Left renal cortex interstitium (tissue), 4 donors: ENCODE measurements around the gene RAB6B. TPM values are rescaled to one million over a fixed set of nuclear protein-coding genes. Genes with fewer than 3 reads are reported as not detected.
A peak's percentile ranks its signal among the peaks of the same experiment; 100 is the strongest.

Source experiments
- DNase-seq, 4 donors: peaks; one replicate each; pipeline ENCODE4 v3.0.0-alpha.2; 2013; ENCODE audit warnings: low read depth in 4 of 4, low spot score in 2 of 4, missing footprints in 1 of 4
- polyA plus RNA-seq, 4 donors: library from polyadenylated mRNA; unstranded; fragments of 120-200 nt; gene quantifications; one replicate each; pipeline ENCODE4 v1.2.1, GENCODE V29; 2013; ENCODE audit not compliant: insufficient read length in 4 of 4

The RAB6B gene
- 10 to 100 TPM; 15.8 to 17.8 (median 16.8) TPM for polyA plus RNA-seq

DNA sequence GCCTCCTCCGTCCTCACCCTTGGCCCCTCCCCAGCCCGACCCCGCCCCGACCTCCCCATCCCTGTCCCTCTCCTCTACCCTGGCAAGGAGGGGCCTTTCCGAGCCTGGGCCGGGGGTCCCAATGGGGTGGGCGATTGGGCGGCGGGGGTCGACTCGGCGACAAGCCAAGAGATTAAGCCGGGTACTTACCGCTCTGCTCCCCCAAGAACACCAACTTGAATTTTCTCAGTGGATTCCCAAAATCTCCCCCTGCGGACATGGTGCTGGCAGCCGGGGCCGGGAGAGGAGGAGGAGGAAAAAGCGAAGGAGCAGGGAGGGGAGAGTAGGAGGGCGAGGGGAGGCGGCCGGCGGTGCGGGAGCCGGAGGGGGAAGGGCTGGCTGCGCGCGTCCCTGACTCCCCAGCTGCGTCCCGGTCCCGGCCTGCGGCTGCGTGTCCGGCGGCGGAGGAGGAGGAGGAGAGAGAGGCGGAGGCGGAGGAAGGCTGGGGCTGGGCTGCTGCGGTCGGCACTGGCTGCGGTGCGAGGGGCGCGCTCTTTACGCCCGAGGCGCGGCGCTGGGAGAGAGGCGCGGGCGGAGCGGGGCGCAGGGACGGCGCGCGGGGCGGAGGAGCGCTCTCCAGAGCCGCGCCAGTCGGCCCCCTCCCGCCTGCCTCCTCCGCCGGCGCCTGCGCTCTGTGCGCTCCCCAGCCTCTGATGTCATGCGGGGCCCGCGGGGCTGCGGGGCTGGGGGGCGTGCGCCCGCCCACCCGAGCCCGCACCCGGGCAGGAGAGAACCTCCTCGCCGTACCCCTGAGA lies at the start of gene RAB6B:
RAB6B (minus strand) TSS at position 675 of the 794 bp plus-strand sequence; CDS start at position 259, 416 bp downstream.
- peak in 2 of 4 donors; percentile 37 to 47 for DNase-seq

DNA sequence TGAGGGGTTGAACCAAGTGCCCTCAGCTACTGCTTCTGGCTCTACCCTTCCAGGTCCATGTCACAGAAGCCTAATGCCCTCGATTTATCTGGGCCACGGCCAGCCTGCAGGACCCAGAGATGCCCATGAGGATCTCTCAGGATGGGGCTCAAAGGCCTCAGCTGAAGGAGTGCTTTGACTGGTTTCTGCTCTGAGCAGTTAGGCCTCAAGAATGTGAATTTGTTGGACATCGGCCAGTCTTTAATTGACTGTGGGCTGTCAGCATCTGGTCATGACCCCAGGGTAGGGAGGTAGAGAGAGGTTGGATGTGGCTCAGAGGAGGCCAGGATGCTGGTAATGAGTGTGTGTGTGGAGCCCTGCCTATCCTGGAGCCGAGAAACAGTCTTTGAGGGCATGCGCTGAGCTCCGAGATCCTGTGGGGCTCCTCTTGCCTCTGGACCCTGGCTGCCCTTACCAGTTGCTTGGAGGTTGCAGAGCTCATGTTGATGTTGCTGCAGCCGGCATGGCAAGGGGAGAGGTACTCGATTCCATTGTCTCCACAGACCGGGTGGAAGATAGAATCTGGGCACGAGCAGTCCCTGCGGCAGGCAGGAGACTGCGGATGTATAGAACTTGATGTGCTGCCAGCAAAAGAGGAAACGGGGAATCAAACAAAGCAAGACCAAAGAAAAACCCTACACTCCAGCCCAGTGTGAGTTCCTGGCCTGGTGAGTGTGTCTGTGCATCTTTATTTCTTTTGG lies 49.1 kb upstream of the RAB6B start:
- no peak for DNase-seq

DNA sequence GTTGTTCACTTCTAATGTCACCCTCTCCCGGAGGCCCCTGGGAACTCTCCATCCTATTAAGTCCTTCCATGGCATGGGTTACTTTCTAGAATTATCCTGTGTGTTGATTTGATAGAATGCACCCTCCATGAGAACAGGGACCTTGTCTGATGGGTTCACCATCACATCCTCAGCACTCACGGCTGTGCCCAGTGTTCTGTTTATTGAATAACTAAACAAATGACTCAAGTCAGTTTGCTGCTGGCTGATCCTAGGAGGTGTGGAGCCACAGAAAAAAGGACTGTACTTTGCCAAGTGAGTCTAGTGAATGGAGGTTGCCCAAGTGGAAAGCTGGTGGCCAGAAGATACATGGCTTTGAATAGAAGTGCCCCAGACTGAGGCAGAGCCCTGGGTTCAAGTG lies 48.5 kb upstream of the RAB6B start:
- DNase-seq = no peak

DNA sequence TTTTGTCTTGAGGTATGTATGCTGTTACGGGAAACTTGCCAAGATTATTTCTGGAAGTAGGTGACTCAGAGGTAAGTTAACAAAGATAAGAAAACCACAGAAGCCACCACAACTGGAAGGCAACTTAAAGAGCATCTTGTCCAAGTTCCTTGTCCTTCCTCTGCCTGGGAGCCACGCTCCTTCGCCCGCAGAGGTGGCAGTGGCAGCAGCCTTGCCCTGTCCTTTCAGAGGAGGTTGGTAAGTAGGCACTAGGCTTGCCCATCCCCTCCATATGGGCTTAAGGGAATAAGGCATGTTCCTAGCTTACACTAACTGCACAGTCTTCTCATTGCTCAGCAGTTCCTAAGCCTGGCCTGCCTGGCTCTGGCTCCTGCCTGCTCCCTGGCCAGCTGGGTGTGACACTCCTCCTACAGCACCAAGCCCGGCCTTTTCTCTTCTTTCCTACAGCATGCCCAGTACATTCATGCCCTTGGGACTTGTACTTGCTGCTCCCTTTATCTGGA lies 48.0 kb upstream of the RAB6B start:
- no peak for DNase-seq

DNA sequence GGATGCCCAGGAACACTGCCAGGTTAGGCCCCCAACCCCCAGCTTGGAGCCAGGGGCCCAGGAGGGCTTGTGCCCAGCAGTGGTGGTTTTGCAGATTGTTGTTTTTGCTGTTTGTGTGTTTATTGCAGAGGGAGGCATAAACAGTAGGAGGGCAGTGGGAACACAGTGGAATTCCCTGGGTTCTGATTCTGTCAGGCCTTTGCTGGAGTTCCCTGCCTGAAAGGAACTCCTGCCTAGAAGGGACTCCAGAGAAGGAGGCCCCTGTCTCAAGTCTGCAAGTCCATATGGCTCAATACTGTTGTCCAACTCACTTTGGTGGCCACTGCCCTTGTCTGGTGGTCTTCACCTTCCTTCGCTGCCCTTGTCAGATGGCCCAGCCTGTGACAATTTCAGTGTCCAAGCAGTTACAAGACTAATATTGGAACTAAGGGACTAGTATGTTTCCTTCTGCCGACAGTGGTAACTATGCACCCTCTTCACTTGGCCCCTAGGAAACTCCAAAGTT lies 47.4 kb upstream of the RAB6B start:
- DNase-seq = no peak

DNA sequence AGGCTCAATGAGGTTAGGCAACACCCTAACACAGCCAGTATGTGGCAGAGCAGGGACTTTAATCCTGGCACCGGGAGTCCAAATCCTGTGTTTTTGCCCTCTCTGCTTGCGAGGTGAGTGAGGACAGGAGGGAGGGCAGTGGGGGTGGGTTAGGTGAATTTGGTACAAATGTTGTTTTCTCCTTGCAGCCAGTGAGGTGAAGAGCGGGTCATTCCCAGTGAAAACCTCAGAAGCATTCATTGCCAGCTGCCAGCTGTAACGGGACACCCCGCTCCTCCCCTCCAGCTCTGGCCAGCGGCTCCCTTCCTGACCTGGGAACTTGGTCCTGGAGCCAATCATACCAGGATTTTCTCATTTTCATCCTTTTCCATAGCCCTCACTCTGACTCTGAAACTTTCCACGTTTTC lies 45.7 kb upstream of the RAB6B start:
- no peak for DNase-seq

DNA sequence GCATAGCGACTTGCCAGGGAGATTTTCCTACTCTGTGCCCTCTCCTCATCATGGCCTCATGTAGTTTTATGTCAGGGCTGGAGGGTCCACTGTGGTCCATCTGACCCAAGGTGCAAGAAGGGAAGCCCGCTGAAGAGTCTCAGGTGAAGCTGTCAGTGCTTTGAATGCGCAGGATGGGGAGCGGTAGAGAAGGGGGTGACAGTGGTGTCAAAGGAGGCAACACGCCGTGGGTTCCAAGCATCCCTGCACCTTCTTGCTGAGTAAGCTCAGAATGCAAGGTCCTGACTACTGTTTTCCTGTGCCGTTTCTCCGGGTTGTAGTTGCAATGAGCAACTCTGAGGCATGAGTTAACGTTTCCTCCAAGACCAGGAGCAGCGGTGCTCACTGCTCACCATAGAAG lies 44.9 kb upstream of the RAB6B start:
- DNase-seq = no peak

DNA sequence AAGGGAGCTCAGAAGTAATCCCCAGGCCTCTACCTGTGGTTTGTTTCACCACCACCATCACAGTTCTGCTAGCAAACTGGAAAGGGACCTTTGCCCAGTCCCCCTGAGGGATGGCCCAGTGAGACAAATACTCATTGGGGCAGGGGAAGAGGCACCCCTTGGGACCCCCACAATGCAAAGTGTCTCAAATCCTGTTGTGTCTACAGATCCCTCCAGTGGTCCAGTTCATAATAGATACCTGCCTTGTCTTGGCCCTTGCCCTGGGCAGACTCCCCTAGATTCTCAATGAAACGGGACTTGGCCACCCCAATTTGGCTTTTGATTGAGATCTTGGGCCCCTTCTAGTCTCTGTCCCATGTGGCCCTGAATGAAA lies 43.8 kb upstream of the RAB6B start:
- DNase-seq = no peak

DNA sequence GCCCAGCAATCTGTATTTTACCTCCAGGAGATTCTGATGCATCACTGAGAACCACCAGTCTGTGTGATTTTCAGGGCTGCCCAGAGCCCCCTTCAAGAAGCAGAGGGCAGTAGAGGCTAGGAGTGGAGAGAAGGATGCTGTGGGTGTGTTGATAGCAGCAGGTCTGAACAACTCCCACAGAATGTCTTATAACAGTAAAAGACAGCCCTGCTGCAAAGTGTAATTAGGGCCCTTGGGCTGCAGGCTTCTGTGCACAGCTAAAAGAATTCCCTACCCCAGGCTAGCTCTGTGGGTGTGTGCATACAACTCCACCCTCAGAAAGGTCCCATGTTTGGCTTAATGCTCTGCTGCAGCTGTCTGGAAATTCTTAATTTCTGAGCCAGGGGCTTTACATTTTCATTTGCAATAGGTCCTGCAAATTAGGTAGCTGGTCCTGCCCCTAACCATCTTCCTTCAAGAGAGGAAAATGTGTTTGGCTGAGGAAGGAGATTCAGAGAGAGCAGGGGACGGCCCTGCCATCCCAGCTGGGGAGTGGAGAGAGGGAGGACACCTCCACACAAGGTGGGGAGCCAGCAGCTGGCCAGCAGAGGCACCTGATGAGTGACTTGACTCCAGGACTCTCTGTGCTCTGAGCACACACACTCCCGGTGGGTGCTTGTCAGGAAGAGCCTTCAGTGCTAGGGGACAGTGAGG lies 43.2 kb upstream of the RAB6B start:
- DNase-seq = no peak

DNA sequence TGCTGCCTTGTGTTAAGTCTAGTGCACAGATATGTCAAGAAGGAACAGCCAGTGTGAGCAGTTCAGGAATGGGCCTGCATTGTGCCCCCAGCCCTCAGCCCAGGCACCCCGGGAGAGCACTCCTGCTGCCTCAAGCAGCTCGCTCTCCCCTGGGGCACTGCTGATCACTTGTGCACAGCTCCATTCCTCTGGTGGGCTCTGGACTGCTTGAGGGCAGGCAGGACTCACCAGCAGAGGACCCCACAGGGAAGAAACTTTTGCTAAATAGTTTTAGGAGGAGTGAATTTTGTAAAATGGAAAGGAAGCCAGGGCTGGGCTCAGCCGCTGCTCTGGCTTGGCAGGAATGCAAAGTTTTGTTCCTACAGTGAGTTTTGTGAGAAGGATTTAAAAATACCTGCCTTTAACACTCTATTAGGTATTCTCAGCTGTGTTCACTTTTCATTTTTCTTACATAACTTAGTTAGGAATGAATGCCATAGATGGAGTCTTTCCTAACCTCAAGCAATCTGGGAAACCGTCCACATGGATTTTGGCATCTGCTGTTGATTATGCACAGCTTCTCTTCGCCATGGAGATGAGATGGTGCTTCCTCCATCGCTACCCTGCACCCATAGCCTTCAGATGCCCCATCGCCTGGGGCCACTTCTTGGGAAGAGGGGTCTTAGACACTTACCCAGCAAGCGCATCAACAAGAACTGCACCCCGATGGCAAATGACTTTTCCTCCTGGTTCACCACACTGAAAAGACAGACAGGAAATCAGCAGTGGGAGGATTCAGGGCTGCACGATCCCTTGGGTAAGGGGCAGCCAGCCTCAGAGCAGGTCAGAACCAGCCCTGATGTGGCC lies 42.3 kb upstream of the RAB6B start:
- no peak for DNase-seq

DNA sequence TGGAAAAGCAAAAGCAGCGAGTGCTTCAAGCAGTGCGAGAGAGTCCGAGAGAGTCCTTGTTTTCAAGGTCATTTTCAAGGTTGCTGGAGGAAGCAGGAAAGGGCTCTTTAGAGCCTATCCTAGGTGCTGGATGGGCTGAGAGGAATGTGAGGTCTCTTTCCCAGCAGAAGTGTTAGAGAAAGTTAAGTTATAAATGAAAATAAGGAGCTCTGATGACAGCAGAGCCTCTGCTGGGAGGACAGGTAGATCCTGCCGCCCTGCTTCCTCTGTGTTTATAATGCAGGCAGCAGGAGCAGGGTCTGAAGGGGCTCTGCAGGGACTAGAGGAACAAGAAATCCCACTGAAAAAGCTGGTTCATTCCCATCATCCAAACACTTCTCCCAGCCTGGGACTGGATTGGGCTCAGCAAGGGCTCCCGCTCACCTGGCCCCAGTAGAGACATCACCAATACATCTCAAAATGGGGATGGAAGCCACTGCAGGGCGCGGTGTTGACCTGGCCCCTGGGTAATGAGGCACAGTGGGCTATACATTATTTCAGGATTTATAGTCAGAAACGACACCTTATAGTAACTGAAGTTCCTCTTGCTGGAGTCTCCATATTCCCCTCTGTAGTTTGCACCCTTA lies 41.5 kb upstream of the RAB6B start:
- DNase-seq = no peak

DNA sequence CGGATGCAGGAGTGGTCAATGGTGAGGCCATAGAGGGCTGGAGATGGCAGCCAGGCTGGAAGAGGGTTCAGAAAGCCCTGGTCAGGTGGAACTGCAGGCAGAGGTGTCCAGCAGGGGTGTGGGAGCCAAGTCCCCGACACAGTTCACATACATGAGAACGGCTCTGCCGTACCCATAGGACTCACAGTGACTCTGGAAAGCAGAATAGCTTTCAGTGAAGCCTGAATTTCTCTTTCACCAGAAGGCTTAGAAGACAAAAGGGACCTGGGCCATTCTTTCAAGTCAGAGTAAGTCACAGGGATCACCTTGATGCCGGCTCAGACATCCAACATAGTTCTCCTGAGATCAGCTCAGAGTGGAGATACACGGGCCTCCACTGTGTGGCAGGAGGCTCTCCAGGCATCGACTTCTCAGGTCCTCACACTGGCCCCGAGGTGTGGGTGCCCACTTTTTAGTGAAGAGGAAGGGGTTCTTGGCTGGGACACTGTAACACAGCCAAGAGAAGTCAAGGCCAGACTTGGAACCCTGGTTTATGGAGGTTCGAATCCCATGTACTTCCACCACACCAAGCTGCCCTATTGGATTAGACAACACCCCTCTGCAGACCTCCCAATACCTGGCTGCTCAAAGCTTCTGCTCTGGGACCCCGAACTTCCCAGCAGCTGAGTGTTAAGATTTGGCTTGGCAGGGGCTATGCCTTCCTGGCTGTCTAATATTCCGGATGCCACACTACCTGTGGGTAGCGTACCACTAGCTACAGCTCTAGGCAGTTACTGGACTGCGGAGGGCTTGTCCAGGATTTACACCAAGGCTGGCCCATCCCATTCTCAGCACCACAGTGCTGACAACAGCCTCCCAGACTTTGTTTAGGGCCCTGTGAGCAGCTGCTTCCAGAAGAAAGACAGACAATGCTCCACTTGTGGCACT lies 40.4 kb upstream of the RAB6B start:
- no peak for DNase-seq

DNA sequence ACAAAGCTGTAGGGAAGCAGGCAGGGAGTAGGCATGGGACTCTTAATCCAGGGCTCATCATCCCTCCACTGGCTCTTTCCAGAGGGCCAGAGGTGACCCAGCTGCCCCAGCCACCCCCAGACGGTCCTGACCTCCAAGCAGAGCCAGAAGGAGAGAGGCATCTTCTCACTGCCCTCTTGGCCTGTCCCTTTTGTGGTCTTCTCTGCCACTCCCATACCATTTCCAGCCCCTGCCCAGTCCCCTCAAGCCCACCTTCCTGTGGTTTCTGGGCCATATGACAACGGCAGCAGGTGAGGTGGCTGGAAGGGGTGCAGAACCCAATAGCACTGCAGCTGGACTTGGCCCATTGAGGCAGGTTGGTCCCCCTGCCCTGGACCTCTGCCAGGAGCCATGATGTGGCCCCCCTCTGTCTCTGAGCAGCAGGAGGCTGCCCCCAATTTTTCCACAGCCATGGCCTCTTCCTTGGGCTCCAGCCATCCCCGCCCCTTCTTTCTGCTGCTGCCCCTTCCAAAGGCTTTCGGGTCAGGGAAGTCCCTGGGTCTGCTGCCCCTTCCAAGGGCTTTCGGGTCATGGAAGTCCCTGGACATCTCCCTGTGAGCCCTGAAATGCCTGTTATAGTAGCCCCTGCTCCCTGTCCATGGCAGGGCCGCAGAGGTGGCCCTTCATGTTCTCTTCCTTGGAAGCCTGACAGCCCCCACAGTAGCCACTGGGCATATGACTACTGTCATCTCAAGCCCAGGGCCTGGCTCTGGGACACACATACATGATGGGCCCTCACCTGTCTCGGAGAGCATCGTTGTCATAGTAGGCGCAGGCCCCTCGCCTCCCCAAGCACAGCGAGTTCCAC lies 39.5 kb upstream of the RAB6B start:
- DNase-seq = no peak

DNA sequence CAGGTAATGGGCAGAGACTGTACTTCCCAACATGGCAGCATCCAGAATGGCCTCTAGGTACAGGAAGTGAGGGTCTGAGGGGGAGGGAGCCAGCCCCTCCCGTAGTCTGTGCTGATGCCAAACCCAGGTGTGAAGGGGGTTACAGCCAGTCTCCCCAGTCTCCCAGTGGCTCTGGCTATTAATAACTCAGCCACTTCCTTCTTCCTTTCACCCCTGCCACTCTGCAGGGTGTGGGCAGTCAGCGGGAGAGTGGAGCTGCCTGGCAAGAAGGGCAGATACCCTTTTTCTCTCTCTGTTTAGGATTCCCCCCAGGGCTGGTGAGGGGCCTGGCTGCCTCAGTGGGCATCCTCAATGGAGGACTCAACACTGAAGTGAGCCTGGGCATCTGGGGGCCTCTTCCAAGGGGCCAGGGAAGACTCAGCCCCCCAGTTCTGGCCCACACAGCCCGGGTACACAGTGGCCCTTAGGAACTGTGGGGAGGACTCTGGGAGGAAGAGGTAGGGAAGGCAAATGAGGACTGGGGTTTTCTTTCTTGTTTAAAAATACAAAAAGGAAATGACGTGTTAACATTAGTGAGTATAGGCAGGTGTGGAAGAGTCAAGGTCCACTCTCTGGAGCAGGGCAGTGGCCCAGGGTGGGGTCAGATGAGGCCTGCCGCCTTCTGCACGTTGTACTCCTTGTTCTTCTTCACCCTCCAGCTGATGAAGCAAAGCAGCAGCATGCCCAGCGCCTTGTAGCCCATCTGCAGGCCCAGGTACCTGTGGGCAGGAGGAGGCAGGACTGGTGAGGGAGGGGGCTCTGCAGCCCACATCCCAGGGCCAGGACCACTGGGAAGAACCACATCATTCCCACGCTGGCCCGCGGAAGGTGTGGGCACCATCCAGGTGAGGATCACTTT lies 38.6 kb upstream of the RAB6B start:
- no peak for DNase-seq

DNA sequence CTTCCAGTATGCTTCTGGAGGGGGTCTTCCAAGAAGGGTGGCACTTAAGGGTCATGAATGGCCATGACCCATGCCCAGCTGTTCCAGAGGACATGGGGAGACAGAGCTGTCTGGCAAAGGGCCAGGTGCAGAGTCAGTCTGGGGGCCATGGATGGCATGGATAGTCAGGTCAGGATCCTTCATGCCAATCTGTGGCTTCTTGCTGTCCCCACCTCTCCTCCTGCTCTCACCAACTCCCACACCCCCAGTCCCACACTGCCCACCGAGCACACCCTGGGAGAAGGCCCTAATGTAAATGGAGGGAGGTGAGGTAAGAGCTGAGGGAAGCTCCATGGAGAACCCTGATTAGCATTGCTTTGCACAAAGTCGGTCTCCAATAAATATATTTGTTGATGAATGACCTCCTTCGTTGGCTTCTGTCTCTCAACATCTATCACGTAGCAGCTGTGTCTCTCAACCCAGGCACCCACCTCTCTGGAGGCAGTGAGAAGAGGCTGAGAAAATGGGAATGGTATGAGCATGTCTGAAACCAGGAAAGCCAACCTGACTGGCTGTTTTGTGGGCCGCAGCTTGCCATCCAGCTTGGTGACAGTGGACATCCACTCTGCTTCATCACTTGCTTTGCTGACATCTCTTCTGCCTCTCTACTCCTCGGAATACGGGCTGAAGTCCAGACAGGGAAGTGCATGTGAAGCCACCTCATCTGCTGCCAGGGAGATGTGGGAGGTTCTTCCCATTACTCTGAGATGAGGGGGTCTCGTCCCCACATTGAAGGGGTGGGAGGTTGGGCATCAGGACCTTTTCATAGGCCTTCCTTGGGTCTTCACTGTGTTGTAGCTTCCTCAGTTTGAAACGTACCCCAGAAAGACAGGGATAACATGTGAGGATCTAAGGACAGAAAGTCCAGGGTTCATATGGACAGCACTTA lies 37.7 kb upstream of the RAB6B start:
- DNase-seq = no peak

DNA sequence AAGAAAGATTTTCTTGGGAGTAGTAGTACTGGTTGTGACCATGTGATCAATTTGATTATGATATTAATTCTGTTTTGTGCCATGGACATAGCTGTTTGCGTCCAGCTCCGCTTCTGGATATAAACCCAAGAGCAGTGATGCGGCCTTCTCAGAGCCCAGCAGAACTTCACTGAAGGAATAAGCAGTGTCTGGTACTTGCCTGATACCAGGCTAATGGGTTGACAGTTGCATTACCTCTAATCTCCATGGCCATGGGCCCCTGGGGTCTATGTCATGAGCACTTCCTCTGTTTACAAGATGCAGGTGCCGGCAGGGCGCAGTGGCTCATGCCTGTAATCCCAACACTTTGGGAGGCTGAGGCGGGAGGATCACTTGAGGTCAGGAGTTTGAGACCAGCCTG lies 36.3 kb upstream of the RAB6B start:
- no peak for DNase-seq
